GM10847 (cell line): ENCODE results near the gene SNX21.

Experiments used
- POLR2A ChIP-seq: IDR thresholded peaks from 2 replicates; pipeline ENCODE4 v1.6.1; 2011; ENCODE audit not compliant: insufficient read length; ENCODE audit errors: extremely low read depth

Gene SNX21

GRCh38 chr20:45818239-45818638 lies 15.4 kb upstream of the SNX21 start:
- TF ChIP-seq POLR2A, result no peak

DNA sequence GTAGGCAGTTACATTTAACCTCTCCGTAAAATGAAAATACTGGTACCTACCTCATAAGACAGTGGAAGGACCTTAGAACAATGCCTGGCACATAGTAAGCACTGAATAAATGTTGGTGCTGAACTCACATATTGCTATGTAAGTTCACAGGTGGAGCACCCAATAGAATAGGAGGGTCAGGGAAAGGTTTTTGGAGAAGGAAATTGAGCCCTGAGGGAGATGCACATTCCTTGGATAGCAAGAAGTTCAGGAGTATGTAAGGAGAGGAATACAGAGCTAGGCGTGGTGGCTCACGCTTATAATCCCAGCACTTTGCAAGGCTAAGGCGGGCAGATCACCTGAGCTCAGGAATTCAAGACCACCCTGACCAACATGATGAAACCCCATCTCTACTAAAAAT lies 14.1 kb upstream of the SNX21 start:
- TF ChIP-seq POLR2A, result no peak

- no peak for TF ChIP-seq POLR2A
Measured at GRCh38 chr20:45821947-45822346, 11.7 kb upstream of the SNX21 start.

DNA sequence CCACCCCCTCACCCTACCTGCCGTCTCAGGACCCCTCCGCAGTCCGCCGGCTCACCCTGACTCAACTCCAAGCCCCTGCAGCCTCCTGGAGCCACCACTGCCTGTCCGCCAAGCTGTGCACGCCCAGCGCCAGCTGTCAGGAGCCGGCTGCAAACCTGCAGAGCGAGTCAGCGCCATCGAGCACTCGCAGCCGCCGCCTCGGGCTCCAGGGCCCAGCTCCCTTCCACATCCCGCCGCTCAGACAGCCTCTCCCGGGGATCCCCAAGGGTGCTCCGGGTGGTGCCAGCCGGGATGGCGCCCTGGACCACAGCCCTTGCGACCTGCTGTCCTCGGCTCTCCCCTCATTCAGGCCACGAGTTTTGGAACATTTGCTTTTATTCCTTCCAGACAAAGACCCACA lies 10.7 kb upstream of the SNX21 start:
- TF ChIP-seq POLR2A, result no peak

- TF ChIP-seq POLR2A, result no peak
Measured at GRCh38 chr20:45823949-45824835, 9.4 kb upstream of the SNX21 start.

DNA sequence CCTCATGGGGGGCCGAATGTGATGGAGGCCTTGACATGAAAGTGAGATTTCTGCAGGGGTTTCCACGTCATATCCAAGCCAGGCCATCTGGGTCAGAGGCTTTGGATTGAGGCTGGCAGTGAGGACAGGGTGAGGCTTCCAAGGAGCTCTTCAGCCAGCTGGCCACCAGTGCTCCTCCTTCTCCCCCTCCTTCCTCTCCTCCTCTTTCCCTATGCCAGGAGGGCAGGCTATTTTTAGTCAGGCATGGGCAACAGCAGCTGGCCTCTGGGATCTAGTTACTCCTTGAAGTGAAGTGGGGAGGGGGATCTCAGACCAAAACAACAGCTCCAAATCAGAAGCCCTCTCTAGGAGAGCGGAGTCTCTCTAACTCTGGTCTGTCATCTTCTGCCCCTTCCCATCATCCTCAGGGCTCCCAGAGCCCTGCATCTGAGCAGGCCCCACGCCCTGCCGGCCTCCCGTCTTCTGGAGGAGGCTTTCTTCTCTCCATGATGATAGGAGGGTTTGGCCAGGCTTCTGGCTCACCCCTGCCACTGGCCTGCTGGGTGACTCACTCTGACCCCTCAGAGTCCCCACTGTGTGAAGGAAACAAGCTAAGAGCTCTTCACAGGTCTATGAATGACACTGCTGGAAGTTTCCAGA lies 7.1 kb upstream of the SNX21 start:
- TF ChIP-seq POLR2A, result no peak

- no peak for TF ChIP-seq POLR2A
Measured at GRCh38 chr20:45827030-45827652, 6.5 kb upstream of the SNX21 start, which contains the start of gene TNNC2. Gene TNNC2 (minus strand): TSS chr20:45827312. CDS start chr20:45827248, 64 bp downstream.

DNA sequence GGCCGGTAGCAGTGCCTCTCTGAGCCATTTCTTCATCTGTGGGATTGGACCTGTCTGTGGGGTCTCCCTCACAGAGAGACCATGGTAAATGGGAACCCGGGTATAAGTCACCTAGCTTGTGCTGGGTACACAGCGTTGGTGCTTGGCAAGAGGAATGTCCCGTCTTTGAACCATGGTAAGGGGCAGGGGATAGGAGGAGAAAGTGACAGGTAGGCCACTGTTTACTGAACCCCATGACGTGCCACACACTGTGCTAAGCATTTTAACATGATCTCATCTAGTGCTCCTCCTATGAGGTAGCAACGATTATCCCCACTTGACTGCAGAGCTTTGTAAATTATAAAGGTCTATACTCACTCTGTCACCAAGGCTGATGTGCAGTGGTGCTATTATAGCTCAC lies 5.9 kb upstream of the SNX21 start:
- no peak for TF ChIP-seq POLR2A

DNA sequence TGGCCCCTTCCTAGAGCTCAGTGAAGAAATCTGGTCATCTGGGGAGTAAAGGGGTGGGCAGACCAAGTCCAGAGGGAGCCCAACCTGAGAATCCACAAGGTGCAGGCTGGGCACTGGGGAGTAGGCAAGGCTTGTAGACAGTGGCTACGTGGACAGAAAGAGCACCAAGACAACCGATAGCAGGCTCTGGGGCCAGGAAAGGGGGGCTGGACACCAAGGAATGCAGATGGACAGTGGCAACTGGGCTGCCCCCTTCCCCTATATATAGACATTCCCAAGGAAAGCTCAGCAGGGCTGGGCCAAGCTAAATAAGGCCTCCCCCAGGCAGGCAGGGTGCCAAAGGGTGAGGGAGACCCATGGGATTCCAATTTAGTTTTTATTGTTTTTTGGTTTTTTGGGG lies 5.0 kb upstream of the SNX21 start:
- TF ChIP-seq POLR2A, result no peak

DNA sequence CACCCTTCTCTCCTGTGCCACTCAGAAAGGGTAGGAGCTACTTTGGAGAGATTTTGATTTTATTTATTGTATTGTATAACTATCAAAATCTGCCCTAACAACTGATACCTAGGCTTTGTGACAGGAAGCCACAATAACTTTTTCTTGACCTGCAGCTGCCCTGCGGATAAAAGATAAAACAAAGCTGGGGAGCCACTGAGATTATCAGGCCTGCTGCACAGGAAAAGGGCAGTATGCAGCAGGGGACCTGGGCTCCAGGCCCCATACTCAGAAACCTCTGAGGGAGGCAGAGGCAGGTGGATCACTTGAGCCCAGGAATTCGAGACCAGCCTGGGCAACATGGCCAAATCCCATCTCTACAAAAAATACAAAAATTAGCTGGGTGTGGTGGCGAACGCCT lies 980 bp upstream of the SNX21 start:
- no peak for TF ChIP-seq POLR2A

DNA sequence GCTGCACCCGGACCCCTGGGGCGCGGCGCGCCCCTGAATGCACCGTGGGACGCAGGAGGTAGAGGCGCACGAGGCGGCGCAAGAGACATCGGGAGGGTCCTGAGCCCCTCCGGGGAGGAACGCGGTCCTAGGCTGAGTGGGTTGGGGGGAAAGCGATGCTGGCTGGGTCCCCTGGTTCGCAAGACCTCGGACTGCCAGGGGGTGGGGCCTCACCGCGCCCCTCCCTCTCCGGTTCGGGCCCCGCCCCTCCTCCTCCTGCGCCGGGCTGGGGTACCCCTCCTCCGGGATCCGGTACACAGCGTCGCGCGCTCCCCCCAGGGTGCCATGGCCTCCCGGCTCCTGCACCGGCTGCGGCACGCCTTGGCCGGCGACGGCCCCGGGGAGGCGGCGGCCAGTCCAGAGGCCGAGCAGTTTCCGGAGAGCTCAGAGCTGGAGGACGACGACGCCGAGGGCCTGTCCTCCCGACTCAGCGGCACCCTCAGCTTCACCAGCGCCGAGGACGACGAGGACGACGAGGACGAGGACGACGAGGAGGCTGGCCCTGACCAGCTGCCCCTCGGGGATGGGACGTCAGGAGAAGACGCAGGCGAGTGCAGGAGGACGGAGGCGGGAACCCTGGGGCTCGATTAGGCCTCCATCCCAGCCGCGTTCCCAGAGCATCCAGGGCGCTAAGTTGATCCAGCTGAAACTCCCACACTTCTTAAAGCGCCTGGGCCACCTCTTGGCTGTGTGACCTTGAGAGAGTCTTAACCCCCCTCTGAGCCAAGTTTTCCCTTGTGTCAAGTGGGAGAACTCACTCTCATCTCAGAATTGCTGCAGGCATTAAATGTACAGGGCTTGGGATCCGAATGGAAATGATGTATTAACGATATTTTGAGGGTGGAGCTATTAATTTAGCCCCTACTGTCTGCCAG lies 541 bp downstream of the SNX21 start:
- no peak for TF ChIP-seq POLR2A

- TF ChIP-seq POLR2A, result no peak
Measured at GRCh38 chr20:45834797-45835161, 1.2 kb downstream of the SNX21 start.

DNA sequence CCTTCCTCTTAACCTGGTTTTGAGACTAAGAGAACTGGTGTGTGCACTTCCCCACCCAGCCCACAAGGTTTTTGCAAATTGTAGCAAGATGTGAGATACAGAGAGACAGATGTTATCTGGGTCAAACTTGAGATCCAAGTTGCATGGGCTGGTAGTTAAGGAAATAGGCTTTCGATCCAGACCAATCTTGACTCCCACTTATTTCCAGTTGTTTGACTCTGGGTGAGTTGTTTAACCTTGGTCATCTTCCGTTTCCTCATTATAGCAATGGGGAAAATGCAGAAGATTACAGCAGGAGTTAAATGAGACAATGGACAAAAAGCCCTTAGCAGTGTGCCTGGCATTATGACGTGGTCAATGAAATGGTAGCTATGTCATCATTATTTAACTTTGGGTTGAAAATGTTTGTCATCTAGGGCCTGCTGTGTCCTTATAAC lies 1.7 kb downstream of the SNX21 start:
- no peak for TF ChIP-seq POLR2A

- TF ChIP-seq POLR2A, result no peak
Measured at GRCh38 chr20:45835825-45836224, 2.2 kb downstream of the SNX21 start.

- no peak for TF ChIP-seq POLR2A
Measured at GRCh38 chr20:45836841-45837240, 3.2 kb downstream of the SNX21 start.

DNA sequence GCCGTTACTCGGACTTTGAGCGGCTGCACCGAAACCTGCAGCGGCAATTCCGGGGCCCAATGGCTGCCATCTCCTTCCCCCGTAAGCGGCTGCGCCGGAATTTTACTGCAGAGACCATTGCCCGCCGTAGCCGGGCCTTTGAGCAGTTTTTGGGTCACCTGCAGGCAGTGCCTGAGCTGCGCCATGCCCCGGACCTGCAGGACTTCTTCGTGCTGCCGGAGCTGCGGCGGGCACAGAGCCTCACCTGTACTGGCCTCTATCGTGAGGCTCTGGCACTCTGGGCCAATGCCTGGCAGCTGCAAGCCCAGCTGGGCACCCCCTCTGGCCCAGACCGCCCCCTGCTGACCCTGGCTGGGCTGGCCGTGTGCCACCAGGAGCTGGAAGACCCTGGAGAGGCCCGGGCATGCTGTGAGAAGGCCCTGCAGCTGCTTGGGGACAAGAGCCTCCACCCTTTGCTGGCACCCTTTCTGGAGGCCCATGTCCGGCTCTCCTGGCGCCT lies 7.2 kb downstream of the SNX21 start:
- no peak for TF ChIP-seq POLR2A
